T-cell (primary cell): ENCODE measurements around the gene WDR45B. TPM values are rescaled to one million over a fixed set of nuclear protein-coding genes. Genes with fewer than 3 reads are reported as not detected.

ENCODE experiments used
- ATAC-seq, 4 experiments: fragments of 200-7000 bp in 3 of 4; fragments of 150-1000 bp in 1 of 4; cut with Tn5 transposase; replicated peaks in 1 of 4; 1 replicate in 3 of 4; 2 replicates in 1 of 4; pipeline ENCODE4 v1.10.0; 2021; ENCODE audit warnings: moderate library complexity in 3 of 4, mild to moderate bottlenecking in 2 of 4, moderate number of reproducible peaks in 1 of 4
- CTCF ChIA-PET, 2 donors: fragments of 300-600 bp; sonication (Branson Sonifier 250); formaldehyde crosslinking; loops; one replicate each; lab custom pipeline; 2022; ENCODE audit warnings: antibody characterized with exemption in 2 of 2; lab: Charles Lee
- POLR2A ChIA-PET, 2 donors: fragments of 300-600 bp; sonication (Branson Sonifier 250); formaldehyde crosslinking; loops; one replicate each; lab custom pipeline; 2022; ENCODE audit warnings: antibody characterized with exemption in 2 of 2; lab: Charles Lee
- DNase-seq, 35 experiments: peaks; one replicate each; pipeline versions ENCODE4 v3.0.0 to v3.0.0-alpha.2; 2013 to 2023
- H3K27ac ChIP-seq: one replicate; pipeline ENCODE4 v1.5.1; 2013; ENCODE audit warnings: low read length
- H3K27me3 ChIP-seq, 2 experiments: replicated peaks in 1 of 2; 1 replicate in 1 of 2; 2 replicates in 1 of 2; pipeline versions ENCODE4 v1.6.1 to v1.7.0; 2013; ENCODE audit warnings: low read length in 1 of 2, mixed read lengths in 1 of 2; ENCODE audit not compliant: control insufficient read depth in 2 of 2, insufficient read depth in 2 of 2; ENCODE audit errors: extremely low read depth in 1 of 2
- H3K36me3 ChIP-seq, 2 donors: 1 replicate in 1 of 2; 2 replicates in 1 of 2; pipeline versions ENCODE4 v1.6.1 to v1.7.0; 2013; ENCODE audit warnings: low read length in 1 of 2; ENCODE audit not compliant: control insufficient read depth in 2 of 2, insufficient read depth in 1 of 2; ENCODE audit errors: extremely low read depth in 1 of 2
- H3K4me1 ChIP-seq, 2 experiments: 1 replicate in 1 of 2; 2 replicates in 1 of 2; pipeline versions ENCODE4 v1.6.1 to v1.7.0; 2013; ENCODE audit warnings: low read length in 2 of 2, mixed read lengths in 1 of 2; ENCODE audit not compliant: insufficient read depth in 2 of 2, control insufficient read depth in 1 of 2; ENCODE audit errors: extremely low read depth in 1 of 2
- H3K4me3 ChIP-seq, 2 donors: 1 replicate in 1 of 2; 2 replicates in 1 of 2; pipeline versions ENCODE4 v1.5.1 to v1.7.0; 2013; ENCODE audit warnings: mild to moderate bottlenecking in 2 of 2, low read length in 1 of 2, moderate library complexity in 1 of 2; ENCODE audit not compliant: control insufficient read depth in 1 of 2; ENCODE audit errors: extremely low read depth in 1 of 2
- H3K9me3 ChIP-seq: 2 replicates; pipeline ENCODE4 v1.7.0; 2013
- H3K27ac Mint-ChIP-seq, 2 donors: one replicate each; pipeline ENCODE4 v1.8.0; 2020 to 2021; ENCODE audit warnings: mild to moderate bottlenecking in 2 of 2, mixed read lengths in 2 of 2
- H3K27me3 Mint-ChIP-seq, 2 donors: one replicate each; pipeline ENCODE4 v1.8.0; 2021 to 2022; ENCODE audit warnings: mixed read lengths in 2 of 2
- H3K36me3 Mint-ChIP-seq: one replicate; pipeline ENCODE4 v1.8.0; 2021; ENCODE audit warnings: mixed read lengths
- H3K4me1 Mint-ChIP-seq, 3 donors: one replicate each; pipeline ENCODE4 v1.8.0; 2020 to 2022; ENCODE audit warnings: mixed read lengths in 3 of 3, mild to moderate bottlenecking in 1 of 3
- H3K4me3 Mint-ChIP-seq, 3 donors: one replicate each; pipeline ENCODE4 v1.8.0; 2020 to 2022; ENCODE audit warnings: mild to moderate bottlenecking in 3 of 3, mixed read lengths in 3 of 3, moderate library complexity in 3 of 3
- H3K9me3 Mint-ChIP-seq, 3 donors: one replicate each; pipeline ENCODE4 v1.8.0; 2020 to 2022; ENCODE audit warnings: mixed read lengths in 3 of 3
- WGBS: methylation state at CpG from one replicate; pipeline ENCODE4 v1.1.5; 2013; ENCODE audit warnings: missing lambda C conversion rate; ENCODE audit not compliant: insufficient coverage; 5-methylcytosine and 5-hydroxymethylcytosine counted together
- total RNA-seq, 35 experiments: library from RNA in 6 of 35; stranded (reverse) in 6 of 35; fragments of 120-200 nt in 1 of 35; gene quantifications; one replicate each; pipeline versions ENCODE4 v1.2.1 to v1.2.4 and lab custom pipeline; 2013 to 2026

WDR45B gene
- total RNA-seq, 5 donors from 2014 or later (not counting 1 experiment from before 2014, with no cell fraction given): 57.3 to 81.5 (median 59.4) TPM

- ATAC-seq (no peak), DNase-seq (no peak)
- Mint-ChIP-seq H3K27ac (no peak overlapping the region), H3K9me3 (peaks cover 4 to 8% (median 8%) of the 10 kb centered on the region in 3 donors), H3K27me3 (no peaks in the 10 kb centered on the region), H3K4me3 (no peak overlapping the region), H3K4me1 (no peaks in the 10 kb centered on the region), H3K36me3 (peaks cover 14% of the 10 kb centered on the region)
- 100% methylated on average over 5 of the region's 19 CpGs for WGBS
- H3K4me1 ChIP-seq: no peaks in the 10 kb centered on the region
- H3K4me3 ChIP-seq: no peak overlapping the region
- peaks cover 0 to 2% of the 10 kb centered on the region in 2 donors for H3K36me3 ChIP-seq
- POLR2A ChIA-PET: no interaction called here
- H3K27ac ChIP-seq: no peak overlapping the region
- no peaks in the 10 kb centered on the region for H3K9me3 ChIP-seq
- CTCF ChIA-PET: interaction anchor here in 1 of 2 donors (0.7 kb wide), 1 partner anchor 23 kb away, joined by 5 read pairs; no protein-coding TSS in a partner anchor
- H3K27me3 ChIP-seq: no peaks in the 10 kb centered on the region
Observed at GRCh38 chr17:82686366-82687324, 38.4 kb upstream of the WDR45B start.

- no peak for DNase-seq
- ChIA-PET POLR2A (no interaction called here), CTCF (no interaction called here)
- H3K4me3 ChIP-seq: no peak overlapping the region
- no peak for ATAC-seq
- no peak overlapping the region for H3K4me3 Mint-ChIP-seq
- peaks cover 4 to 10% (median 9%) of the 10 kb centered on the region in 3 donors for H3K9me3 Mint-ChIP-seq
- no peaks in the 10 kb centered on the region for H3K9me3 ChIP-seq
- H3K27ac Mint-ChIP-seq: no peak overlapping the region
- no peaks in the 10 kb centered on the region for H3K4me1 Mint-ChIP-seq
- H3K27me3 ChIP-seq: no peaks in the 10 kb centered on the region
- no peaks in the 10 kb centered on the region for H3K4me1 ChIP-seq
- no peak overlapping the region for H3K27ac ChIP-seq
- H3K36me3 Mint-ChIP-seq: peaks cover 12% of the 10 kb centered on the region
- 92% methylated on average over 11 of the region's 12 CpGs for WGBS
- H3K27me3 Mint-ChIP-seq: no peaks in the 10 kb centered on the region
- H3K36me3 ChIP-seq: peaks cover 0 to 2% of the 10 kb centered on the region in 2 donors
Observed at GRCh38 chr17:82685291-82685690, 37.0 kb upstream of the WDR45B start.

GRCh38 chr17:82684228-82684841 lies 36.1 kb upstream of the WDR45B start:
- POLR2A ChIA-PET: no interaction called here
- ATAC-seq (no peak), DNase-seq (no peak)
- H3K4me3 Mint-ChIP-seq: no peak overlapping the region
- H3K36me3 ChIP-seq: peaks cover 0 to 2% of the 10 kb centered on the region in 2 donors
- H3K4me1 ChIP-seq: no peaks in the 10 kb centered on the region
- peaks cover 4 to 10% (median 9%) of the 10 kb centered on the region in 3 donors for H3K9me3 Mint-ChIP-seq
- 95% methylated on average over 5 of the region's 13 CpGs for WGBS
- H3K27me3 Mint-ChIP-seq: no peaks in the 10 kb centered on the region
- H3K27me3 ChIP-seq: no peaks in the 10 kb centered on the region
- no peak overlapping the region for H3K27ac ChIP-seq
- H3K27ac Mint-ChIP-seq: no peak overlapping the region
- CTCF ChIA-PET: no interaction called here
- no peaks in the 10 kb centered on the region for H3K9me3 ChIP-seq
- no peaks in the 10 kb centered on the region for H3K4me1 Mint-ChIP-seq
- H3K36me3 Mint-ChIP-seq: peaks cover 9% of the 10 kb centered on the region
- H3K4me3 ChIP-seq: no peak overlapping the region

GRCh38 chr17:82683534-82683933 lies 35.3 kb upstream of the WDR45B start:
- DNase-seq (no peak), ATAC-seq (no peak)
- H3K27ac ChIP-seq: no peak overlapping the region
- H3K27ac Mint-ChIP-seq: no peak overlapping the region
- ChIA-PET POLR2A (no interaction called here), CTCF (no interaction called here)
- H3K4me3 Mint-ChIP-seq: no peak overlapping the region
- peaks cover 9% of the 10 kb centered on the region for H3K36me3 Mint-ChIP-seq
- no peaks in the 10 kb centered on the region for H3K27me3 Mint-ChIP-seq
- no CpG with 5 or more reads among the region's 1 CpG for WGBS
- no peaks in the 10 kb centered on the region for H3K4me1 Mint-ChIP-seq
- H3K36me3 ChIP-seq: peaks cover 0 to 2% of the 10 kb centered on the region in 2 donors
- no peaks in the 10 kb centered on the region for H3K9me3 ChIP-seq
- no peaks in the 10 kb centered on the region for H3K4me1 ChIP-seq
- no peaks in the 10 kb centered on the region for H3K27me3 ChIP-seq
- H3K9me3 Mint-ChIP-seq: peaks cover 4 to 10% (median 9%) of the 10 kb centered on the region in 3 donors
- no peak overlapping the region for H3K4me3 ChIP-seq

DNA sequence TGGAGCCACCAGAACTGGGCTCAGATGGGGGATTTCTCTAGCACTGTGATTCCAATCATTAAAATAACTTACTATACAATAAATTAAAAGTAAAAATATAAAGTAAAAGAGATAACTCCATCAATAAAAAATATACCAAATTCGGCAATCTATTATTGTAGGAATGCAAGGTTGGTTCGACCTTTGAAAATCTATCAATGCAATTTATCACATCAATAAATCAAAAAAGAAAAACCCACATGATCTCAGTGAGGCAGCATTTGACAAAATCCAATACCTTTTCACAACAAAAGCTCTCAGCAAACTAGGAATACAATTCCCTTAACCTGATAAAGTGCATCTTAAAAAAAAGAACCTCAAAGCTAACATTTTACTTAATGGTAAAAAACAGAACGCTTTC lies 33.3 kb upstream of the WDR45B start:
- DNase-seq (no peak), ATAC-seq (no peak)
- no peaks in the 10 kb centered on the region for H3K4me1 Mint-ChIP-seq
- Histone ChIP-seq H3K9me3 (no peaks in the 10 kb centered on the region), H3K4me3 (no peak overlapping the region), H3K27me3 (no peaks in the 10 kb centered on the region), H3K27ac (no peak overlapping the region), H3K36me3 (peaks cover 0 to 2% of the 10 kb centered on the region in 2 donors), H3K4me1 (no peaks in the 10 kb centered on the region)
- POLR2A ChIA-PET: interaction anchor here in 1 of 2 donors (0.7 kb wide), 1 partner anchor 182 kb away, joined by 9 read pairs; no protein-coding TSS in a partner anchor
- no peak overlapping the region for H3K27ac Mint-ChIP-seq
- CTCF ChIA-PET: interaction anchor here in 1 of 2 donors (0.7 kb wide), 1 partner anchor 87 kb away, joined by 4 read pairs; no protein-coding TSS in a partner anchor
- peaks cover 4 to 10% (median 9%) of the 10 kb centered on the region in 3 donors for H3K9me3 Mint-ChIP-seq
- no peak overlapping the region for H3K4me3 Mint-ChIP-seq
- WGBS: no CpG with 5 or more reads among the region's 3 CpGs
- peaks cover 9% of the 10 kb centered on the region for H3K36me3 Mint-ChIP-seq
- no peaks in the 10 kb centered on the region for H3K27me3 Mint-ChIP-seq

DNA sequence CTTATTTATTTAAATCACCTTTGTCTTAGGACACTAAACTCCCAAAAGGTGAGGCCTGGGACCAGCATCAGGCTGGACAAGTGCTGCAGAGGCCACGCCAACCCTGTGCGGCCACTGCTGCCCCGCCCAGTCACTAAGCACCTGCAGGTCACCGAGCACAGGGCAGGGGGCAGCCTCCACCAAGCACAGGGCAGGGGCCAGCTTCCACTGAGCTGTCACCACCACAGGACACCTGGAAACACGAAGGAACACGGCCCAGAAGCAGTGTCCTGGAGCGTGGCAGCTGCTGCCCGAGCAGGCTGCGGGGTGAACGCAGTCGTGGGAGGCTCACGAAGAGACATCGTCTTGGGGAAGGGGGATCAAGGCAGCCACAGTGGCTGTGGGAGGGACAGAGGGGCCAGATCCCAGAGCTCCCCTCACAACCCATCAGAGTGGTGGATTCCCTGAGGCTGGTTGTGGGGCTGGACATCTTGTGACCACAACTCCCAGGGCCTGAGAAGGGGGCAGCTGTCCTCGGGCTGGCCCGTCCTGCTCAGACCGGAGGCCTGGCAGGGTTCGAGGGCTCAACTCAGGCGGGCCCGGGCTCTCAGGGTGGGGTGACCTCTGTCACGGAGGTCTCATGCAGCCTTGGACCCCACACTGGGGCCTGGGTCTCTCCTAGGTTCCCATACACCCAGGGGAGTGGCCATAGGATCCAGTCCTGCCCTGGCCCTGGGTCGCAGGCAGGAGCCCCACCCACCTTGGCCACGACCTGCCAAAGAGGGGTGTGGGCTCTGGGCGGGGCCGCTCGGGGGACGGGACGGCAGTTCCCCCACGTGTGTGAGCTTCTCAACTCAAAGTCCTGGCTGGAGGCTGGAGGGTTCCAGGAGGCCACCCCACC lies 31.6 kb upstream of the WDR45B start:
- ChIA-PET POLR2A (no interaction called here), CTCF (no interaction called here)
- no peaks in the 10 kb centered on the region for H3K4me1 ChIP-seq
- Mint-ChIP-seq H3K4me1 (no peaks in the 10 kb centered on the region), H3K4me3 (no peak overlapping the region), H3K27ac (no peak overlapping the region), H3K27me3 (no peaks in the 10 kb centered on the region), H3K9me3 (peaks cover 4 to 10% (median 9%) of the 10 kb centered on the region in 3 donors), H3K36me3 (peaks cover 9% of the 10 kb centered on the region)
- 90% methylated on average over 12 of the region's 28 CpGs for WGBS
- ATAC-seq: no peak
- H3K27ac ChIP-seq: no peak overlapping the region
- H3K36me3 ChIP-seq: peaks cover 0 to 2% of the 10 kb centered on the region in 2 donors
- DNase-seq: no peak
- no peaks in the 10 kb centered on the region for H3K9me3 ChIP-seq
- H3K4me3 ChIP-seq: no peak overlapping the region
- H3K27me3 ChIP-seq: no peaks in the 10 kb centered on the region
